ENCODE measurements around the gene SUMO3.

The SUMO3 gene

GRCh38 chr21:44801468-44802395, 16.1 kb downstream of the SUMO3 start, which contains the start of gene UBE2G2:
Gene UBE2G2 (minus strand): TSS chr21:44801820. CDS start chr21:44801748, 72 bp downstream.
- peak; percentile 96 for DNase-seq (ENCODE audit: low spot score)

DNA sequence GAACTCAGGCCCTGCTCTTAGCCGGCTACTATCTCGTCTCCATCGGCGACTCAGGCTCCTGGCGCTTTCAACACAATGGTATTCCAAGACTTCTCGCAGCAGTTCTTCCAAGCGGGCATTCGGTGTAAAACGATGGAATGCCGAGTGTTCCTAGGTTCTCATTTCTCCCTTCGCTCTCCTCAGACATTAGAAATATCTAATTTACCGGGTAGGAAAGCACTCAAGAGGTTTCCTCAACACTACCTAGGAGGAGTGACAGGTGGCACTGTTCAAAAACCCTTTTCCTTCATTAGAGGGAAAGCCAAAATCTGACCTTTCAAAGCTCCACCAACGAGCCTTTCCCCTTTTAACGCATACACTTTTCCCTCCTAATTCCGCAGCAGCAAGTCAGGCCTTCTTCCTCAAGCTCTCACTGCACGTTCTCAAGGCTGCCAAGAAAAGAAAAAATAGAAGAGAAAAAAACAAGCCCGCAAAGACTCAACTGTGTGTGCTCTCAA, 16.8 kb downstream of the SUMO3 start:
- peak; percentile 47 for DNase-seq (ENCODE audit: low spot score)

GRCh38 chr21:44800103-44800502, 17.8 kb downstream of the SUMO3 start:
- DNase-seq (ENCODE audit: low spot score): no peak

DNA sequence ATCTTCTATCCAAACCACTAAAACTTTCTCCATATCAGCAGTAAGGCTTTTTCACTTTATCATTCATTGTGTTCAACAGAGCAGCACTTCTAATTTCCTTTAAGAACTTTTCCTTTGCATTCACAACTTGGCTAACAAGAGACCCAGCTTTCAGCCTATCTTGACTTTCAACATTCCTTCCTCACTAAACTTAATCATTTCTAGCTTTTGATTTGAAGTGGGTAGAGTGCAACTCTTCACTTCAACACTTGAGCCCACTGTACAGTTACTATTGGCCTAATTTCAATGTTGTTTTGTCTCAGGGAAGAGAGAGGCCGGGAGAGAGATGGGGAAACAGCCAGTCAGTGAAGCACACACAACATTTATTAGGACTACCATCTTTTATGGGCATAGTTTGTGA, 18.2 kb downstream of the SUMO3 start:
- no peak for DNase-seq (ENCODE audit: low spot score)

GRCh38 chr21:44797775-44798174, 20.1 kb downstream of the SUMO3 start:
- no peak for DNase-seq (ENCODE audit: low spot score)

DNA sequence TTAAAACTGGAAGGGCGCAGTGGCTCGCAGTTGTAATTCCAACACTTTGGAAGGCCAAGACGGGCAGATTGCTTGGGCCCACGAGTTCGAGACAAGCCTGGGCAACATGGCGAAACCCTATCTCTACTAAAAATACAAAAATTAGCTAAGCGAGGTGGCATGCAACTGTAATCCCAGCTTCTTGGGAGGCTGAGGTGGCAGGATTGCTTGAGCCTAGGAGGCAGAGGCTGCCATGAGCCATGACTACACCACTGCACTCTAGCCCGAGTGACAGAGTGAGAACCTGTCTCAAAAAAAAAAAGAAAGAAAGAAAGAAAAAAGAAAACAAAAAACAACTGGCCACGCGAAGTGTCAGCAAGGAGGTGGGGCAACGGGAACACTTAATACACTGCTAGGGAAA, 22.5 kb downstream of the SUMO3 start:
- DNase-seq (ENCODE audit: low spot score): no peak

DNA sequence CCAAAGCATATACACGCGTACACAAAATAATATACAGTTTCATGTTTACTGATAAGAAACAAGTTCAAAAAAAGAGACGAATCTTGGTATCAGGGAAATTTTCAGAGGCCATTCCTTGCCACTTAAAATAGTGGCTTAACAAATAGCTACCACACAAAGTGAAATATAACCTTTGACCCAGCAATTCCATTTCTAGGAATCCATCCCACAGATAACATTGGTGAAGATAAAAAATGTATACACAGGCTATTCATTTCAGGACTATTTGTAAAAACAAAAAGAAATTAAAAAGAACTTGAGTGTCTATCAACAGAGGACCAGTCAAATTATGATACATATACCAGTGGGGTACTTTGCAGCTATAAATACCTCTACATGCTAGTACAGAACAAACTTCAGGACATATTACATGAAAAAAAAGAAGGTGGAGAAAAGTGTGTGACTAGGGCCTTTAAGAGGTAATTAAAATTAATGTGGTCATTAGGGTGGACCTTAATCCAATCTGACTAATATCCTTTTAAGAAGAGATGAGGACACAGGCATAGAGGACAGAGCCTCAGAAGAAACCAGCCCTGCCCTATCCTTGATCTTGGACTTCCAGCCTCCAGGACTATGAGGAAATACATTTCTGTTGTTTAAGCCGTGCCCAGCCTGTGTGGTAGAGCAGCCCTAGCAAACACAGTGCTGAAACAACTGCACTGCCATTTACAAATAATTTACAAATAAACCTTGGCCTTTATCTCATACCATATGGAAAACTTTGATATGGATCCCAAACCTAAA, 24.1 kb downstream of the SUMO3 start:
- DNase-seq (ENCODE audit: low spot score): no peak

DNA sequence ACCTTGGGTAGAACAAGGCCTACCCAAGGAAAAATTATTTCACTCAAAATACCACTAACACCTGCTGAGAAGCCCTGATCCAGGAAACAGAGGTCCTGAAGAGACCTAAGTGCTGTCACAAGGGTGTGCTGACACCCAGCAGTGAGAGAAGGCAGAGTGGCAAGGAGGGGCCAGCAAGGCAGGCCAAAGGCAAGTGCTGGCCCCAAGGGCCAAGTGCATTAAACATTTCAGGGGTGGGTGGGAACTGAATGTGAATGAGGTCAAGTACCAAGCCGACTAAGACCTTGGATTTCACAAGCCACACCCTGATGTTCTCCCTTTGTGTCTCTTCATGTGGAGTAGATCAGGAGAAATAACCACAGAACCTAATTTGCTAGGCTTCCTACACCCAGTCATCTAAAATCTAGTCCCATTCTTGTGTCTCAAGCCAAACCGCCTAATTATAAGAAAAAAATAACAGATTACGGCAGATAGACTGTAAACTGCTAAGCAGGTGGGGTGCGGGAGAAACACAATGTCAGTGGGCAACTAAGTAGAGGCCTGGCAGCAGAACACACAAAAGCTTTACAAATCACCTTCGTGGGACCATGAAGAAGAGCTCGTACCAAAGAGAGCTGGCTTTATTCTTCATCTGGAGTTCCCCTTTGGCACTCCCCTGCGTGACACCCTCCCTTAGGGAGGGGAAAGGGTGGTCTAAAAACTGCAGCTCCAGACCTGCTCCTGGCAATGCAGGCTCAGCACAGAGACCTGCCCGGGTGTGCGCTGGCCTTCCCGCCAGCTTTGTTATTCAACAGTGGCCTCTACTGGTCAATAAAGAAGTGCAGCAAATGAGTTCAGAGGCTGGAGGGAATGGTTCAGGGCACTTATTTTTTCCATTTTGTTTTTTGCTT, 24.9 kb downstream of the SUMO3 start:
- DNase-seq (ENCODE audit: low spot score): peak; percentile 87

GRCh38 chr21:44791993-44792392, 25.9 kb downstream of the SUMO3 start:
- DNase-seq (ENCODE audit: low spot score): no peak

- no peak for DNase-seq (ENCODE audit: low spot score)
Measured at GRCh38 chr21:44791246-44791645, 26.6 kb downstream of the SUMO3 start.

- no peak for DNase-seq (ENCODE audit: low spot score)
Measured at GRCh38 chr21:44790368-44790767, 27.5 kb downstream of the SUMO3 start.

GRCh38 chr21:44789880-44790279, 28.0 kb downstream of the SUMO3 start:
- DNase-seq (ENCODE audit: low spot score): no peak

DNA sequence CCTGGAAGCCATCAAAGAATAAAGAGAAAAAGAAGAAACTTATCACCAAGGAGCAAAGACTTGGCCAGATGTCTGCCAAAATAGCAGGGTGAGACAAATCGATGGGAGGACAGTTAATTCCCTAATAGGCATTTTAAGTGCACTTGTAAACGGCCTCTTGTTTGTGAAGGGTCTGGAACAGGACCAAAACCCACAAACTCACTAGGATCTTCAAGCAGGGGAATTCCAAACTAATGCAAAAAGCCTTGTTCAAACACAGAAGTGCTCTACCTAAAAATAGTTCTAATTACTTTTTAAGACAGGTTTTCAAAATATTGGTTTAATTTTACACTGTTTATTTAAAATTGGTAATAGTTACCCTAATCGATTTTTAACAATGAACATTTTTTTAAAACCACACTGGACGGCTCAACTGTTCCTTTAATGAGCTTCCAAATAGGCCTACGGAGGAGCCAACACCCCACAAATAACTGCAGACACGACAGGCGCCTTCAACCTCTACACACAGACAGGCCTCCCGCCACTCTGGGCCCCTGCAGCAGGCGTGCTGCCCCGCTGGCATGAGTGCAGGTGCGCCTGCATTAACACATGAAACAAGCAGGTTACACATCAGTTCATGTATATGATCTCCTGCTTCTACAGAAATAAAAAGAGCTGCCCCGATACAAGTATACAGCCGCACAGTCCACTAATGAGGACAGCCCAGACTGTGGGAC, 32.1 kb downstream of the SUMO3 start:
- DNase-seq (ENCODE audit: low spot score): no peak

DNA sequence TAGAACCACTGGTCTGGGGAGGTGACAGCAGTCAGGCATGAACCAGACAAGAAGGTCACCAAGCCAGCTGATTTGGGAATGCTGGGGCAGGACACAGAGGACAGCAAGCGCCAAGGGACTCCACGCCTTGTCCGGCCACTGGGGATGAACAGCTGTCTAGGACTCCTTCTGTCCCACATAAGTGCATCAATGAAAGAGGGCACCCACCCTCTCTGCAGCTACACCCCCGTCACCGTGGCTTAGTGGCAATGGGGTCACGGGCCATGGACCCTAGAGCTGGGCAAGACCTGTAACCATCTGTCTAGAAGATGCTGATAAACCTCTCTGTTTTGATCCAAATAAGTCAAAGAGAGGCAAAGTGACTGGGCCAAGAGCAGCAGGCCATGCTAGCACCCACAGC, 33.1 kb downstream of the SUMO3 start:
- no peak for DNase-seq (ENCODE audit: low spot score)

DNA sequence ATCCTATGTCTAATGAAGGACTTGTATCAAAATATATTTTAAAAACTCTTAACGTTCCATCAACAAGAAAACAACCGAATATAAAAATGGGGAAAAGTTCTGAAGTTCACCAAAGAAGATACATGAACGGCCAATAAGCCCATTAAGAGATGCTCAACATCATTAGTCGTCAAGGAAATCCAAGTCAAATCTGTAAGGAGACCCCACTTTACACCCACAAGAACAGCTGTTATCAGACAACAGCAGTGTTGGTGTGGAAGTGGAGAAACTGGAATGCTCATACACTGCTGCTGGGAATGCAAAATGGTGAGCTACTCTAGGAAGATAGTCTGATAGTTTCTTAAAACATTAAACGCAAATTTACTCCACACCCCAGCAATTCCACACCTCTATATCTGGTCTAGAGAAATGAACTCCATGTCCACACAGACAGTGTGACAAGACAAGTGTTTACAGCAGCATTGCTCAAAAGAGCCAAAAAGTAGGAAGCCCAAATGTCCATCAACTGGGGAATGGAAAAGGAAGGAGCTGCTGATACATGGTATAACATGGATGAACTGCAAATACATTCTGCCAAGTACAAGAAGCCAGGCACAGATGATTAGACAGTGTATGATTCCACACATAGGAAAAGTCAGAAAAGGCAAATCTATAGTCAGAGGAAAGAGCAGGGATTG, 34.7 kb downstream of the SUMO3 start:
- DNase-seq (ENCODE audit: low spot score): no peak

- DNase-seq (ENCODE audit: low spot score): no peak
Measured at GRCh38 chr21:44780767-44781459, 36.9 kb downstream of the SUMO3 start.

DNA sequence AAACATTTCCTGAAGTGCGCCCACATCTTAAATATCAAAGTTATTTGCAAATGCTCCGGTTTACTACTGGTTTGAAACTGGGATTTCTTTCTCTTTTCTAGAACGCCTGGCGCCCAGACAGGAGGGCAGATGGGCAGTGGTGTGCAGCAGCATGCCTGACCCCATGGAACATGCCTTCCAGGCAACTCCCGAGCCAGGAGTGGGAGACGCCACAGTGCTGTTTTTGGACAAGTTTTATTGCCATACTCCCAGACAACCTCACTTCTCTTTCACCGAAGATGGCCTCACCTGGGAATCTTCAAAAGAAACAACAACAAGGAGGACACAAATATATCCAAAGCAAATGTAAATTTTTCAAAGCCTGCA, 37.7 kb downstream of the SUMO3 start:
- DNase-seq (ENCODE audit: low spot score): no peak

DNA sequence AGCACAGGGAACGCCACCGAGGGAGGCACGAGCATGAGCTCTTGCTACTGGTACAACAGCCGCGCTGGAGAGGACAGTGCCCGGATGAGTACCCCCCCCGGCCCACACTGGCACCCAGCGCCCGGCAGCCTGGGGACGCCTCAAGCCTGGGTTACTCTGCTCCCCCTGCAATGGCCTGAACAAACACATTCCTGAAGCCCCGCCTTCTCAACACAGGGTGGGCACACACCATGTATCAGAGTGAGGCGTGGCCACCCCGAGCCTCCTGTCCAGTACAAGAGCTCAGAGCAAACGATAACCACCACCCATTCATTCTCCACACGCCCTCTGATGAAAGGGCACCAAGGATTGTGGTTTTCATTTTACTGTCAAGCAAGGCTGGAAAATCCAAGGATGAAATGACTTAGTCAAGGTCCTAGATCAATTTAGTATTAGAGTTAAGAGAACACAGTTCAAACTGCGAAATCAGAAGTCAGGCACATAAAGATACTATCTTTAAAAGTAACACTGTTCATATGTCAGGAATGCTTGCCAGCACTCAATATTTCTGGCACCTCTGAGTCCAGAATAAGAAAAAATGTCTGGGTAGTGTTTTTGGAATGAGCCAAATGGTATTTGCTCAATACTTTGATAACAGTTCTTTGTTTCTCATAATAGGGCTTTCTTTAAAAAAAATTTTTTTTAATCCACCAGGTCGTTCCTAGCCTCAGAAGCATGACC, 38.3 kb downstream of the SUMO3 start:
- DNase-seq (ENCODE audit: low spot score): peak; percentile 5

GRCh38 chr21:44778983-44779382, 38.9 kb downstream of the SUMO3 start:
- DNase-seq (ENCODE audit: low spot score): no peak

All from GM03348 (cell line).